A172 (cell line): ENCODE results near the gene ABI3BP. TPM values are rescaled to one million over a fixed set of nuclear protein-coding genes. Genes with fewer than 3 reads are reported as not detected.

Experiments used
- DNase-seq: peaks from one replicate; pipeline ENCODE4 v3.0.0-alpha.2; 2015; ENCODE audit warnings: low spot score
- total RNA-seq: library from RNA; depleted of rRNA; stranded (reverse); fragments of >200 nt; shearing (Covaris generic); gene quantifications from 2 replicates; pipeline ENCODE4 v1.2.3, GENCODE V29; 2014

The ABI3BP gene
- total RNA-seq, 1 experiment from 2014 or later: 11.5 TPM

GRCh38 chr3:100941451-100941850 lies 51.8 kb downstream of the ABI3BP start:
- DNase-seq: no peak

- no peak for DNase-seq
Measured at GRCh38 chr3:100941041-100941440, 52.2 kb downstream of the ABI3BP start.

GRCh38 chr3:100936931-100937330 lies 56.3 kb downstream of the ABI3BP start:
- no peak for DNase-seq

GRCh38 chr3:100932491-100932890 lies 60.7 kb downstream of the ABI3BP start:
- no peak for DNase-seq

- peak; percentile 47 for DNase-seq
Measured at GRCh38 chr3:100928638-100929428, 64.4 kb downstream of the ABI3BP start.

GRCh38 chr3:100927775-100928174 lies 65.4 kb downstream of the ABI3BP start:
- DNase-seq: no peak

- DNase-seq: no peak
Measured at GRCh38 chr3:100915706-100916495, 77.3 kb downstream of the ABI3BP start.

- no peak for DNase-seq
Measured at GRCh38 chr3:100913870-100914648, 79.2 kb downstream of the ABI3BP start.

- no peak for DNase-seq
Measured at GRCh38 chr3:100912976-100913545, 80.2 kb downstream of the ABI3BP start.

- no peak for DNase-seq
Measured at GRCh38 chr3:100912571-100912970, 80.7 kb downstream of the ABI3BP start.

GRCh38 chr3:100911956-100912355 lies 81.3 kb downstream of the ABI3BP start:
- DNase-seq: no peak

- no peak for DNase-seq
Measured at GRCh38 chr3:100910986-100911385, 82.2 kb downstream of the ABI3BP start.

GRCh38 chr3:100902572-100902971 lies 90.6 kb downstream of the ABI3BP start:
- peak; percentile 62 for DNase-seq

GRCh38 chr3:100900671-100901335 lies 92.4 kb downstream of the ABI3BP start:
- no peak for DNase-seq

- peak; percentile 40 for DNase-seq
Measured at GRCh38 chr3:100899440-100900091, 93.7 kb downstream of the ABI3BP start.

GRCh38 chr3:100898681-100899080 lies 94.5 kb downstream of the ABI3BP start:
- no peak for DNase-seq

GRCh38 chr3:100896994-100897393 lies 96.2 kb downstream of the ABI3BP start:
- no peak for DNase-seq

GRCh38 chr3:100893590-100893989 lies 99.6 kb downstream of the ABI3BP start:
- DNase-seq: peak; percentile 36

GRCh38 chr3:100893108-100893507 lies 100.1 kb downstream of the ABI3BP start:
- no peak for DNase-seq

- DNase-seq: no peak
Measured at GRCh38 chr3:100891827-100892226, 101.4 kb downstream of the ABI3BP start.

GRCh38 chr3:100891033-100891432 lies 102.2 kb downstream of the ABI3BP start:
- peak; percentile 61 for DNase-seq
